SJSA1 (cell line): ENCODE data around the gene TSPYL4. TPM values are rescaled to one million over a fixed set of nuclear protein-coding genes. Genes with fewer than 3 reads are reported as not detected.

Experiments used
- DNase-seq, 2 experiments: peaks; one replicate each; pipeline ENCODE4 v3.0.0-alpha.2; 2015 to 2020; ENCODE audit warnings: low spot score in 2 of 2, low read depth in 1 of 2
- H3K27ac ChIP-seq: fragments of 250-450 bp; sonication (Bioruptor Pico); 2 replicates; pipeline ENCODE4 v1.5.1; 2020; ENCODE audit warnings: mild to moderate bottlenecking, moderate library complexity
- H3K27me3 ChIP-seq: fragments of 250-450 bp; sonication (Bioruptor Pico); replicated peaks from 2 replicates; pipeline ENCODE4 v1.5.1; 2020; ENCODE audit warnings: mild to moderate bottlenecking, moderate library complexity
- H3K36me3 ChIP-seq: fragments of 250-450 bp; sonication (Bioruptor Pico); 2 replicates; pipeline ENCODE4 v1.5.1; 2020; ENCODE audit warnings: mild to moderate bottlenecking
- H3K4me1 ChIP-seq: fragments of 250-450 bp; sonication (Bioruptor Pico); replicated peaks from 2 replicates; pipeline ENCODE4 v1.6.1; 2021; ENCODE audit warnings: mild to moderate bottlenecking
- H3K4me3 ChIP-seq: fragments of 250-450 bp; sonication (Bioruptor Pico); 2 replicates; pipeline ENCODE4 v1.5.1; 2020; ENCODE audit warnings: mild to moderate bottlenecking
- H3K9me3 ChIP-seq: fragments of 250-450 bp; sonication (Bioruptor Pico); replicated peaks from 2 replicates; pipeline ENCODE4 v1.5.1; 2020; ENCODE audit warnings: mild to moderate bottlenecking
- total RNA-seq: library from RNA; depleted of rRNA; stranded (reverse); fragments of >200 nt; shearing (Covaris generic); gene quantifications from 2 replicates; pipeline ENCODE4 v1.2.3, GENCODE V29; 2014

The TSPYL4 gene
- total RNA-seq, 1 experiment from 2014 or later, result 23.1 TPM

DNA sequence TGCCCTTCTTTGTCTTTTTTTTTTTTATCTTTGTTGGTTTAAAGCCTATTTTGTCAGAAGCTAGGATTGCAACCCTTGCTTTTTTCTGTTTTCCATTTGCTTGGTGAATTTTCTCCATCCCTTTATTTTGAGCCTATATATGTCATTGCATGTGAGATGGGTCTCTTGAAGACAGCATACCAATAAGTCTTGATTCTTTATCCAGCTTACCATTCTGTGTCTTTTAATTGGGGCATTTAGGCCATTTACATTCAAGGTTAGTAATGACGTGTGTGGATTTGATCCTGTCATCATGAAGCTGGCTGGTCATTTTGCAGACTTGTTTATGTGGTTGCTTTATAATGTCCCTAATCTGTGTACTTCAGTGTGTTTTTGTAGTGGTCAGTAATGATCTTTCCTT lies 9.5 kb upstream of the TSPYL4 start:
- H3K36me3 ChIP-seq, result peaks cover 7% of the 10 kb centered on the region; the same call in 1 of the 2 replicates
- H3K4me3 ChIP-seq, result no peak overlapping the region
- no peaks in the 10 kb centered on the region; the same call in 1 of the 2 replicates for H3K9me3 ChIP-seq
- no peaks in the 10 kb centered on the region for H3K4me1 ChIP-seq
- no peaks in the 10 kb centered on the region for H3K27me3 ChIP-seq
- no peak overlapping the region for H3K27ac ChIP-seq
- no peak for DNase-seq

GRCh38 chr6:116258520-116258919 lies 4.6 kb upstream of the TSPYL4 start:
- no peak for DNase-seq
- Histone ChIP-seq H3K4me3 (no peak overlapping the region), H3K4me1 (peaks cover 9% of the 10 kb centered on the region), H3K9me3 (no peaks in the 10 kb centered on the region; the same call in 1 of the 2 replicates), H3K27ac (no peak overlapping the region), H3K27me3 (no peaks in the 10 kb centered on the region), H3K36me3 (peaks cover 7% of the 10 kb centered on the region)

DNA sequence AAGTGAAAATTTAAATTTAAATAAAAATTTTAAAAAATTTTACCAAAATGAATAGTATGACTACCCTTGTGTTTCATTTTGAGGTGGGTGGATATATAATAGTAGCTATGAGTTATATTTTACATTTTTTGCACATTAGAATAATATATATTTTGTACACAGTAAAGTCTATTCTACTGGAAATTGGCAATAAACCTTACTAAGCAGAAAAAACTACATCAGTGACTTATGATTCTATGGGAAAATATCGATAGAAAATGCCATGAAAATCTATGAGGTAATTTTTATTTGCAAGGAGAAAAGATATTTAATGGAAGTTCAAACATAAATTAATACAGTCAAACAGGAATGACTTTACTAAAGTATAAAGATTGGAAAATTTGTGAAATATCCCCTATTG lies 2.8 kb upstream of the TSPYL4 start:
- Histone ChIP-seq H3K9me3 (no peaks in the 10 kb centered on the region), H3K4me1 (peaks cover 25% of the 10 kb centered on the region), H3K27ac (no peak overlapping the region), H3K4me3 (no peak overlapping the region), H3K27me3 (no peaks in the 10 kb centered on the region), H3K36me3 (peaks cover 22% of the 10 kb centered on the region)
- DNase-seq, result no peak

- H3K36me3 ChIP-seq, result peaks cover 29% of the 10 kb centered on the region
- peaks cover 37% of the 10 kb centered on the region for H3K4me1 ChIP-seq
- H3K27me3 ChIP-seq, result no peaks in the 10 kb centered on the region
- H3K4me3 ChIP-seq, result no peak overlapping the region
- H3K27ac ChIP-seq, result no peak overlapping the region
- no peaks in the 10 kb centered on the region for H3K9me3 ChIP-seq
- DNase-seq, result no peak
These were observed 1.4 kb upstream of the TSPYL4 start for GRCh38 chr6:116255246-116255800.

DNA sequence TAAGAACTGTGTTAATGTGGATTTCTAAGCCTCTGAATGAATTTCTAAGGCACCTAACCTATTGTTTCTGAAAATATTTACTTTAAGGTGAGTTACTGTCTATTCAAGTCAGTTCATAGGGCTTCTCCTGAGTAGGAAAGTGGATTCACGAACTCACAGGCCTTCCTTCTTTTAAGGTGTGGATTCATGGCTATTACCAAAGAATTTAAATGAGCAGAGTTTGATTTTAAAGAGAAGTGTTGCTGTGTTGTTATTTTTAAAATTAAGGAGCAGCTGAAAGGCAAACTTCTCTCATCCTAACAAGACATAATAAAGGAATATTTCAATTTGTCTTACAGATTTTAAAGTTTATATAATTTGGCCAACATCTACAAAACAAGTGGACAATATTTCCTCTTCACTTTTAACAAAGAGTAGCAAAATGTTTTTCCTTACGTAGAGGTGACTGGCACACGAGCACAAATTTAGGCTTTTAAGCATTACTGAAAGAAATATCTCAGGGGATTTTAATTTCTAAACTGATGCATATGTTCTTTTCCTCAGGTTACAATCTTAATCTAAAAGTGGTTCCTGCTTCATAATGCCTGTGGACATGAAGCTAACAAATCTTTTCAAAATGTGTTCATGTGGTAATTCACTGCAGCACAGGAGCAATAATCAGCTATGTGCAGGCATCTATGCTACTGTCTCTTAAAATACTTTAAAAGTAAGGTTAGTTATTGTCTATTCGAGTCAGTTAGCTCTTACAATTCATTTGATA lies 602 bp upstream of the TSPYL4 start:
- Histone ChIP-seq H3K4me1 (peaks cover 40% of the 10 kb centered on the region), H3K27me3 (no peaks in the 10 kb centered on the region)
- no peak for DNase-seq

GRCh38 chr6:116253188-116253504 lies 729 bp downstream of the TSPYL4 start:
- Histone ChIP-seq H3K4me1 (peaks cover 40% of the 10 kb centered on the region), H3K9me3 (no peaks in the 10 kb centered on the region)

More for the DNA sequence above, 602 bp upstream of the TSPYL4 start:
- Histone ChIP-seq H3K9me3 (no peaks in the 10 kb centered on the region), H3K4me3 (peak overlapping the region; percentile 71), H3K27ac (peak overlapping the region; percentile 90), H3K36me3 (peaks cover 33% of the 10 kb centered on the region)

DNA sequence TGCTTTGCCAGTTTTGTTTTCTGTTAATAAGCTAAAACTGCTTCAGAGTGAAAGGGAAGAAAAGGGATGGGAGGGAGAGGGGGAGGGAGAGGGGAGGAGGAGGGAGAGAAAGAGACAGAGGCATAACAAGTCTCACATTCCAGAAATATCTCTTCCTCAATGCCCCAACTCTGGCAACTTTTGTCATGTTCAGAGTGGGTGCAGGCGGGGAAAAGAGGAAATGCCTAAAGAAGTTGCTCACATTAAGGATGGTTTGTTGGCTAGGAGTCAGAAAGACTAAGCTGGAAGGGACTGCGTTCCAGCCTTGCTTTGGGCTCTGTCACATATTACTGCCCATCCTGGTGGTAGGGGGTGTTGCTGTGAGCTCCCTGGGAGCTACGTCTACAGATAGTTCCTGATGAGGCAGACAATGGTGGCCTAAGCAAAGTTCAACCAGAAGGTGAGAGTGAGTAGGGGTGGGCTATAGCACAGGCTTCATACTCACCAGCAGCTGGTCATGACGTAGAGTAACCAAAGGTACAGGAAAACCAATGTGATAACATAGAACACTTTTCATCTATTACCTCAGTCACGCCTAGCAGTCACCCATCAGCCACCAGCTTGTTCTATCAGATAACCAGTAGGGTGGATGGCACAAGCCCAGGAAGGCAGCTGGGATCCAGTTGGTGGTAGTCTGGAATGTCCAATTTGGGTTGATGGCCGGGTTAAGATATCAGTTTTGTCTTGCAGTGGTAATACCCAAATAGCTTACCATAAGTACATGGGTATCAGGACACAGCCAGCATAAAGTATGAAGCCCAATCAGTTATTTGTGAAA lies 2.1 kb downstream of the TSPYL4 start:
- Histone ChIP-seq H3K27me3 (no peaks in the 10 kb centered on the region), H3K4me1 (peaks cover 40% of the 10 kb centered on the region), H3K9me3 (no peaks in the 10 kb centered on the region), H3K36me3 (peaks cover 44% of the 10 kb centered on the region), H3K27ac (peak overlapping the region; percentile 72), H3K4me3 (peak overlapping the region; percentile 18)
- peak; percentile 79 to 82 for DNase-seq

More at GRCh38 chr6:116253188-116253504, 729 bp downstream of the TSPYL4 start:
- Histone ChIP-seq H3K27me3 (no peaks in the 10 kb centered on the region), H3K36me3 (peaks cover 39% of the 10 kb centered on the region), H3K27ac (peak overlapping the region; percentile 90), H3K4me3 (peak overlapping the region; percentile 71)
- peak in 1 of 2 experiments; percentile 20 for DNase-seq

- H3K4me1 ChIP-seq, result peaks cover 45% of the 10 kb centered on the region
- no peak overlapping the region for H3K27ac ChIP-seq
- H3K36me3 ChIP-seq, result peaks cover 41% of the 10 kb centered on the region
- no peak for DNase-seq
- H3K9me3 ChIP-seq, result no peaks in the 10 kb centered on the region
- no peaks in the 10 kb centered on the region for H3K27me3 ChIP-seq
- H3K4me3 ChIP-seq, result no peak overlapping the region
These were observed 5.3 kb downstream of the TSPYL4 start for GRCh38 chr6:116248577-116248976.

DNA sequence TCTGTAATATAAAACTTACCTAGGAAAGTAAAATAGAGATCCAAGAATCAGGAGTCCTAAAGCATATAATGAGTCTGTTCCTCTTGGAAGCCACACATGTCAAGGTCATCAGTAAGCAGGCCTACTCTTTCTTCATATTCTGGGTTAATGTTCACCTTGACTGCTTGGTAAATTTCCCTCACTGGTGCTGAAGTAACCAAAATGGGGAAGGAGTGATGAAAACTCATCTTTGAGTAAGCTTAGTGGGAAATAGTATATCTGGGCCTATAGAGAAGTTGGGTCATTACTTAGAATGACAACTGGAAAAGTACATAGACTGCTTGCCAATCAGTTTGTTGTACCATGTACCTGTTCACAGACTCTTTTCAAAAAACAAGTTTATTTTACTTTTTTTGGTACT lies 6.6 kb downstream of the TSPYL4 start:
- Histone ChIP-seq H3K27ac (no peak overlapping the region), H3K36me3 (peaks cover 31% of the 10 kb centered on the region), H3K9me3 (no peaks in the 10 kb centered on the region), H3K4me3 (no peak overlapping the region), H3K4me1 (peaks cover 34% of the 10 kb centered on the region), H3K27me3 (no peaks in the 10 kb centered on the region)
- DNase-seq, result no peak

- Histone ChIP-seq H3K4me1 (peaks cover 24% of the 10 kb centered on the region), H3K27ac (peak overlapping the region; percentile 31; the same call in 1 of the 2 replicates), H3K4me3 (no peak overlapping the region), H3K9me3 (no peaks in the 10 kb centered on the region), H3K36me3 (peaks cover 21% of the 10 kb centered on the region), H3K27me3 (no peaks in the 10 kb centered on the region)
- DNase-seq, result peak in 1 of 2 experiments; percentile 50
These were observed 7.8 kb downstream of the TSPYL4 start for GRCh38 chr6:116246089-116246488.

- Histone ChIP-seq H3K36me3 (peaks cover 12% of the 10 kb centered on the region), H3K4me1 (peaks cover 13% of the 10 kb centered on the region), H3K27me3 (no peaks in the 10 kb centered on the region), H3K9me3 (no peaks in the 10 kb centered on the region), H3K27ac (no peak overlapping the region), H3K4me3 (no peak overlapping the region)
- no peak for DNase-seq
These were observed 9.6 kb downstream of the TSPYL4 start for GRCh38 chr6:116244284-116244683.

GRCh38 chr6:116239856-116240255 lies 14.0 kb downstream of the TSPYL4 start:
- no peaks in the 10 kb centered on the region for H3K4me1 ChIP-seq
- H3K27me3 ChIP-seq, result no peaks in the 10 kb centered on the region
- no peaks in the 10 kb centered on the region for H3K36me3 ChIP-seq
- H3K9me3 ChIP-seq, result no peaks in the 10 kb centered on the region
- H3K4me3 ChIP-seq, result no peak overlapping the region
- H3K27ac ChIP-seq, result no peak overlapping the region
- DNase-seq, result no peak

GRCh38 chr6:116239256-116239655 lies 14.6 kb downstream of the TSPYL4 start:
- H3K9me3 ChIP-seq, result no peaks in the 10 kb centered on the region
- no peaks in the 10 kb centered on the region for H3K27me3 ChIP-seq
- DNase-seq, result no peak
- no peaks in the 10 kb centered on the region for H3K36me3 ChIP-seq
- no peak overlapping the region for H3K27ac ChIP-seq
- no peaks in the 10 kb centered on the region for H3K4me1 ChIP-seq
- H3K4me3 ChIP-seq, result no peak overlapping the region

DNA sequence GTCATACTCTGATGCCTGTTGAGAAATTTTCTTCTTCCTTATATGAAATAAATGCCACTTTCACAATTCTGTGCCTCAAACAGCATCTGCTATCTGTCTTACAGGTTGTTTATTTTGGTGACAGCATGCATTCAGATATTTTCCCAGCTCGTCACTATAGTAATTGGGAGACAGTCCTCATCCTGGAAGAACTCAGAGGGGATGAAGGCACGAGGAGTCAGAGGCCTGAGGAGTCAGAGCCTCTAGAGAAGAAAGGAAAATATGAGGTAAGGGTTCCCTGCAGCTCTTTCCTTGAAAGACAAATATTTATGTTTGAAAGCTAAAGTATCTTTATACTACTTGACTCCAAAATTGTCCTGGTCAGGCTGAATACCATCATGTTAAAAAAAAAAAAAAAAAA lies 15.8 kb downstream of the TSPYL4 start:
- no peaks in the 10 kb centered on the region for H3K4me1 ChIP-seq
- no peak for DNase-seq
- H3K36me3 ChIP-seq, result no peaks in the 10 kb centered on the region
- H3K9me3 ChIP-seq, result no peaks in the 10 kb centered on the region
- H3K4me3 ChIP-seq, result no peak overlapping the region
- no peaks in the 10 kb centered on the region for H3K27me3 ChIP-seq
- no peak overlapping the region for H3K27ac ChIP-seq
